GM08714 (cell line): ENCODE measurements around the gene SRRM4.

ENCODE experiments used
- H3K4me3 ChIP-seq: fragments of 200-500 bp; sonication (Bioruptor generic); 2 replicates; pipeline ENCODE4 v1.5.1; 2014; ENCODE audit warnings: mild to moderate bottlenecking, low read length, inconsistent platforms
- ZNF274 ChIP-seq: IDR thresholded peaks from 2 replicates; pipeline ENCODE4 v1.6.1; 2012; ENCODE audit warnings: mild to moderate bottlenecking, low read depth, low read length

The SRRM4 gene

DNA sequence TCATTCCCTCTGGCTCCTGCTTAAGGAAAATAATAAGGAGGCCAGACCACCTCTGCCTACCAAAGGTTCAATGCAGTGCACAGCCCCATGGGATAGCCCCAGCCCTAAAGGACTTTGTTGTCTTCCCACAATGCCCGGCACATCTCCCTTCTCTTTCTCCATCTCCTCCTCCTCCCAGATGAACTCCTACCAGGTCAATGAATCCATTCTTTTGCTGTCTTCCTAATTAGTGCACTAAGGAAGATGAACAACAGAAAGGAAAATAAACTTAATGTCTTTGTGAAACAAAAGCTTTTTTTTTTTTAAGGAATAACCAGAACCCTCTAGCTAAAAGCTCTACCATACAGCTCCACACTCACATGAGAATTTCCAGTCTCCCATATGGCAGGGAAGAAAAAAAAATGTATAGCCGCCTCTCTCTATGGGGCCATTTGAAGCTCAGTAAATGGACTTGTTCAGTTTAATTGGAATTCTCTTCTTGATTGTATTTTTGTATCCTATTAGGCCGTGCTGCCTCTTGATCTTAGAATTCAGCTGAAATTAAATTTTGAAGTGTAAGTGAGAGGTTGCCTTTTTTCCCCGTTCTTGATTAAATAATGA is 155.6 kb downstream of the SRRM4 start:
- no peak for TF ChIP-seq ZNF274
- H3K4me3 ChIP-seq = no peak overlapping the region

DNA sequence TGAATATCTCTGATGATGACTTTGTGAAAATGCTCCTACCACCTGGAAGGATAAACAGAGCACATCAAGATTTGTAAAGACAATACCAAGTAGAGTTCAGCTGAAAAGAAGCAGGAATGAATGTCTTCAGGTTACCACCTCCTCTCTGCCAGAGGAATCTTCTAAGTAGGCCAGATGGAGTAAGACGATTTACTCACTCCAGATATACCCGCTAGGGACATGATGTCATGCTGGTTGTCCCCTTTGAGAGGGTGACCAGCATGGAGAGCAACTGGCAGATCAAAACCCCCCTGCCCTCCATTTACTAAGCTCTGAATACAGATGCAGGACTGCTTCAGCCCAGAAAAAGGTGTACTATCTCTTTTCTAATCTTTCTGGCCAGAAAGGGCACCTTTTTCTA is 158.1 kb downstream of the SRRM4 start:
- TF ChIP-seq ZNF274 = no peak
- H3K4me3 ChIP-seq = no peak overlapping the region

DNA sequence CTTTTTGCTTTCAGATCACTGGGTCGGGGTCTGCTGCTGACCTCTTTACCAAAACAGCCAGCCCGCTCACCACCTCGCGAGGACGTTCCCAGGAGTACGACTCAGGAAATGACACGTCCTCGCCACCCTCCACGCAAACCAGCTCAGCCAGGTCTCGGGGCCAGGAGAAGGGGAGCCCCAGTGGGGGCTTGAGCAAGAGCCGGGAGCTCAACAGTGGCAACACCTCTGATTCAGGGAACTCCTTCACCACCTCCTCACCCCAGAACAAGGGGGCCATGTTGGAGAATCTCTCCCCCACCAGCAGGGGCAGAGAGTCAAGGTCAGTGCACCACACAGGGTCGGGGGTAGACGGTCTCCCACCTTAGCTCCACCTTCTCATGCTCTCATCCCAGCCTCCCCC is 164.0 kb downstream of the SRRM4 start:
- TF ChIP-seq ZNF274 = no peak
- no peak overlapping the region for H3K4me3 ChIP-seq

DNA sequence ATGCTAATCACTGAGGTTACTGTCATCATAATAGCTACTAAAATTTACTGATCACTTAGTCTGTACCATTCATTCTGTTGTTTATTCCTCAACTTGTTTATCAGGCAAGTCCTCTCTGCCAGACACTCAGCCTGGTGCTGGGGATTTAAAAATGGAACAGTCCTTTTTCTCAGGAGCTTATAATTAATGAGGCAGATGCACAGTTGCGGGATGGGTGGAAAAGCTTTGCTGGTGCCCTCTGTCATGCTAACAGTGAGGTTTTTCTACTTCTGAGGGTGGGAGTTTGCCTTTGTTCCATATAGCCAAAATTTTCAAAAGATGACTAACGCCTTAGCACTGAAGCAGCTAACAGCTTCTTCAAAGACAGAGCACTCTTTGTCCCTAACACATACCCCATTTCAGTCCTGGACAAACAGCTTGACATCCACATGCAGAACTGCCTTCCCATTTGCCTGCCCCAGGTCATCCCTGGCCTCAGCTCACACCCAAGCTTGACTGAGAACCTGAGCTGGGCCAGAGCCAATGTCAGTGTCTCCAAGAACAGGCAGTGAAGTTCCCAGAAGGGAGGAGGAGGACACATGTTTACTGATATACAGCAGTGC is 166.6 kb downstream of the SRRM4 start:
- no peak overlapping the region for H3K4me3 ChIP-seq
- no peak for TF ChIP-seq ZNF274

DNA sequence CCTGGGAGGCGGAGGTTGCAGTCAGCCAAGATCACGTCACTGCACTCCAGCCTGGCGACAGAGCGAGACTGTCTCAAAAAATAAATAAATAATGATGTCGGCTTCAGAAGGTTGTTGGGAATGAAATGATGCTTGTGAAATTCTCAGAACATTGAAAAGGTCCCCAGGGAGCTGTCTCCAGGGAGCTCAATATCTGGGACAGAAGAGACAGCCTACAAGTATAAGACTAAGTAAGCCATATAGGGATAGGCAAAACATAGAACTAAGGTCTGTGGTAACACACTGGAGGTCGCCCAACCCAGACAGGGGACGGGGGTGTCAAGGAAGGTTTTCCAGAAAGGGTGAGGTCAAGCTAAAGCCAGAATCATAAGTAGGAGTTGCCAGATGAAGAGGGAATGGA is 167.9 kb downstream of the SRRM4 start:
- no peak for TF ChIP-seq ZNF274
- no peak overlapping the region for H3K4me3 ChIP-seq

DNA sequence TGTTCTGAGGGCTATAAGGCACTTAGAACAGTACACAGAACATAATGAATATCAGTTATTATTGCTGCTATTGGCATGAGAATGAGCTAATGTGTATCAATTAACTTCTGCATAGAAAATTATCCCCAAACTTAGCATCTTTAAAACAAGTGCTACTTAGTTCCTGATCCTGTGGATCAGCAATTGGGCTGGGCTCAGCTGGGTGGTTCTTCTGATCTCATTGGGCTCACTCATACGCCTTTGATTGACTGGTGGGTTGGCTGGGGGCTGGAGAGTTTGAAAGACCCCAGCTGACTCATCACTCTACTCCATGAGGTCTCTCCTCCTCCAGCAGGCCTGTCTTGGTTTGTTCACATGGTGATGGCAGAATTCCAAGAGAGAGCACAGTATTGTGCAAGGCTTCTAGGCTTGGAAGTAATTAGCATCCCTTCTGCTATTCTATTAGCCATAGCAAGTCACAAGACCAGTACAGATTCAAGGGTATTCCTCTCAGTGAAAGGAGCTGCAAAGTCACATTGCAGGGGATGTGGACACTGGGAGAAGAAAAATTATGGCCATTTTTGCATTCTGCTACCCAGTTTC is 170.2 kb downstream of the SRRM4 start:
- no peak for TF ChIP-seq ZNF274
- no peak overlapping the region for H3K4me3 ChIP-seq

DNA sequence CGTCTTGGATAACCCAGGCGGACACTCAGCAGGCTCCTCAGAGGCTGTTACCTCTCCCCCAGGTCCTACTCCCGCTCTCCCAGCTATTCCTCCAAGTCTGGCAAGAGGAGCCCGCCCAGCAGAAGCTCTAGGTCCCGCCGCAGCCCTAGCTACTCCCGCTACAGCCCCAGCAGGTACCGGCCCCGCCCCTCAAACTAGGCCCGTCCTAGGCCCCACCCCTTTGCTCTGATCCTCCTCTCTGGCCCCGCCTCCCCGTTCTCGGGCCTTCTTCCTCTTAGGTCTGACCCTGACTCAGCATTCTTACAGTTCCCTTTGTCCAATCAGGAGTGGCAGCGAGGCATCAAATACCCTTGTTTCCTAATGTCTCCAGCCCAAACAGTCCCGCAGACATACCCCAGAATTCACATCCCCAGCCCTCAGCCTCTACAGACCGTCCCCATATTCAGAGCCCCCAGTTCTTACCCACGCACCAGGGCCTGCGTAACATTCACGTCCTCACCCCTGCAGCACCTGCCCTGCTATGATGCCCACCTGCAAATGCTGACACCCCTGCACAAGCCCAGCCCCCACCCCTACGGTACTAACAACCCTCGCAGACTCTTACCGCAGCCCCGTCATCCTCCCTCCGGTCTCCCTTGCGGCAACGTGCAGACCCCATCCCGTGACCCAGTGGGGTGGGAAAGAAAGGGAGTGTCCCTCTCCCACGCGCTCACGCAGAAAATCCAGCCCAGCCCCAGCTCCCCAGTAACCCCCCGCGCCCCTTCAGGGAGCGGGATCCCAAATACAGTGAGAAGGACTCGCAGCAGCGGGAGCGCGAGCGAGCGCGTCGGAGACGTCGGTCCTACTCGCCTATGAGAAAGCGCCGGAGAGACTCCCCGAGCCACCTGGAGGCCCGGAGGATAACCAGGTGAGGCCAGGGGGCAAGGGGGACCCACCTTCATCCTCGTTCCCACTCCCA is 172.4 kb downstream of the SRRM4 start:
- no peak for TF ChIP-seq ZNF274
- H3K4me3 ChIP-seq = no peak overlapping the region

DNA sequence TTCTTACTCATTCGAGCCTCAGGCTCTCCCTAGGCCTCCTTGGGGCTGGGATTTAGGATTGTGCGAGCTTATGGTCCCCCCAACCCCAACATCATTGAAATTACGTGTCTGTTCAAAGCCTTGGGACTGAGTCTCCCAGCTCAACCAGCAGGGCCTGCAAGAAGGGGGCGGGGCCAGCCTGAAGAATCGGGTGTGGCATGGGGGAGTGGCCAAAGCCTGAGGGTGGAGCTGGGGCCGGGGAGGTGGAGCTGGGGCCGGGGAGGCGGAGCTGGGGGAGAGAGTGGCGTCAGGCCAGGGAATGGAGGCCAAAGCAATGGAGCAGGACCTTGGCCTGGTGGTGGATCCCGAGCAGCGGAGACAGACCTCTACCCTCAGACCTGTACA is 173.1 kb downstream of the SRRM4 start:
- TF ChIP-seq ZNF274 = no peak
- H3K4me3 ChIP-seq = no peak overlapping the region

DNA sequence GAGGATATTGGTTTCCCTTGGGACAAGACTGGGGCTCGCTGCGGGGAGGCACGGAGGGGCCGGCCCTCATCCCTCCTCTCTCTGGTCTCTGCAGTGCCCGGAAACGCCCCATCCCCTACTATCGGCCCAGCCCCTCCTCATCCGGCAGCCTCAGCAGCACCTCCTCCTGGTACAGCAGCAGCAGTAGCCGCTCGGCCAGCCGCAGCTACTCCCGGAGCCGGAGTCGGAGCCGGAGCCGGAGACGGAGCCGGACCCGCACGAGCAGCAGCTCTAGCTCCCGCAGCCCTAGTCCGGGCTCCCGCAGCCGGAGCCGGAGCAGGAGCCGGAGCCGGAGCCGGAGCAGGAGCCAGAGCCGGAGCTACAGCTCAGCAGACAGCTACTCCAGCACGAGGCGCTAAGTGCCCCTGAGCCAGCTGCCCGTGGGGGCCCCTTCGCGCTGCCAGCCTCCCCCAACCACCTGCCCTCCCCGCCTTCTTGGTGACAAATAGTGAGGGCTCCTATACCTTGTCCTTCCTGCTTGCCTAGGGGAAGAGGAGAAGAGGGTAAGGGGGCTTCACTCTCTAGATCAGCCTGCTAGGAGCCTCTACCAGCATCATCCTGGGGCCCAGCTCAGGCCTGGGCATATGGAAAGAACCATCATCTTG is 175.2 kb downstream of the SRRM4 start:
- no peak overlapping the region for H3K4me3 ChIP-seq
- no peak for TF ChIP-seq ZNF274

DNA sequence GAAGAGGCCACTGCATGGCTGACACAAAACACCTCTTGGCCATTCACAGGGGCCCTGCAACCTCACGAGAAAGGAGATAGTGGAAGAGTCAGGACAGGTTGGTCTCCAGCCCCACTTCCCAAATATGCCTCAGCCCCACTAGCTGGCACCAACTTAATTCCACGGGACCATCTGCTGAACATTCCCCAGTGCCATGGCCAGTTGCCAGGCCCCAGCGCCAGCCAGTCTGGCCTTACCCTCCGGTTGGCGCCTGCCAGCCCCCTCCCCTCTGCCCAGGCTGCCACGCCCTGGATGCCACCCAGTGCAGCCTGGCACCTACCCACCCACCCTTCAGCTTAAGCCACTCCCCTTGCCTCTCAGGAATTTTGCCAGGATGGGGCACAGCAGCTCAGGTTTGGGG is 176.2 kb downstream of the SRRM4 start:
- H3K4me3 ChIP-seq = no peak overlapping the region
- TF ChIP-seq ZNF274 = no peak

DNA sequence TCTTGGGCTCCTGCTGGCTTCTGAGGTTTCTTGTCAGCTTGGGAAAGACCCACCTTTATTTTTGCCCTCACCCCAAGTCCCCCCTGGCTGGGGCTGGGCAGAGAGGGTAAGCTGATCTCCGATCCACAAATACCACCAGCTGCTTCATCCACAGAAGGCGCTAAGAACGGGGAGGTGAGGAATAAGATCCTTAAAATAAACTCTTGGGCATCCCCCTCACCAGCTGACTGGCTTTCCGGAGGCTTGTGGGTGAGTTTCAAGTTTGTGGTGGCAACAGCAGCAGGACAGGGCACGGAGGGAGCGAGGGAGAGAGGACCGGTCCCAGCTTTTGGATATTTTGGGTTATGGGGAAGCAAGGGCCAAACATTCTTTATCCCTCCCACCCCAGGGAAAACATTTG is 176.6 kb downstream of the SRRM4 start:
- no peak for TF ChIP-seq ZNF274
- no peak overlapping the region for H3K4me3 ChIP-seq

DNA sequence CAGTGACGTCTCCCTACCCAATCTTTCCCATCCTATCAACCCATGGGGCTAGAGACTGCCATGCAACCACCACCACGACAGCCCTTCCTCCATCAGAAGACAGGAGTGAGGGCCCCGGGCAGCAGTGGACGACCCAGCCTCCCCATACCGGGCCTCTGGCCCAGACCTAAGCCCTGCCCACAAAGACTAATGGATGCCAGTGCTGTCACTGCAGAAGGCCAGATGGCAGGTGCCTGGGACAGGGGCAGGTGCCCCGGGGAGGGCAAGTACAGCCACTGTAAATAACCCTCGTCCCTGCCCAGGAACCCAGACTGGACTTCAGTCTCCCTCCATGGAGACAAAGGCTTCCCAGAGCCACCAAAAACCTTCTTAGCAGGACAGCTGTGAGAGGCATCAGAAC is 177.1 kb downstream of the SRRM4 start:
- TF ChIP-seq ZNF274 = no peak
- H3K4me3 ChIP-seq = no peak overlapping the region

DNA sequence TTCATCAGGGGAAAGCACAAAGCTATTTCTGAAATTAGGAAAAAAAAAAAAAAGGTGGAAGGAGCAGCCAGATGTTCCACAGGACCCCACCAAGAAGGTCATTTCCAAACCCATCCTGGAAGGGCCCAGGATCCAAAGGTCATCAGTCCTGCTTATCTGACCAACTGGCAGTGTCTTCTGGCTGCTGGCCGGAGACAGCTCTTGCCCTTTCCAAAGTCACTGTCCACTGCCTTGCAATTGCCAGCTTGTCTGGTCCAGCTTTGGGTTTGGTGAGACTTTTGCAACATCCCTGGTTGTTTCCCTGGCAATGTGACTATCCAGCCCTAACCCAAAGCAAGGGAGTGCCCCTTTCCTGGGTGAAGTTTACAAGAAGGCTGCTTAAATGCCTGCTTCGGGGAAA is 178.5 kb downstream of the SRRM4 start:
- TF ChIP-seq ZNF274 = no peak
- H3K4me3 ChIP-seq = no peak overlapping the region

DNA sequence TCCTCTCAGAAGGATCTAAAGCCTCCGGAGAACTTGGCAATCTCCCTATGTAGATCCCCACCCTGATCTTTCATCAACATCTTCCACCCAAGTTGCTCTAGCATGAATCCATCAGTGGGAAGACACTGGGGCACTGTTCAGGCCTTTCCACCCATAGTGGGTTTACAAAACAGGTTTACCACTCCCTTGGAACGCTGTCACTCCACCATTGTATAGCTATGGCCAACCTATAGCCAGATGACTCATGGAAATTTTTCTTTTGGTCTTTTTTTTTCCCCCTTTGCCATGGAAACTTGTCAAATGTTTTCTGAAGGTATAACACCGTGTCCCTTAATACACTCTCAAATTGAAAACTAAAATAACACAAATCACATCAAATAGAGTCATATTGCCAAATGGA is 186.6 kb downstream of the SRRM4 start:
- TF ChIP-seq ZNF274 = no peak

More for the DNA sequence above, 186.6 kb downstream of the SRRM4 start:
- H3K4me3 ChIP-seq = no peak overlapping the region
